GM21423 (cell line): ENCODE results near the gene PNPLA6.

ENCODE experiments used
- ATAC-seq: cut with Tn5 transposase; IDR thresholded peaks from one replicate; pipeline ENCODE4 v1.9.1; 2021; ENCODE audit warnings: mild to moderate bottlenecking, moderate library complexity; ENCODE audit not compliant: unreplicated experiment

PNPLA6 gene

GRCh38 chr19:7595466-7596133, 60.1 kb downstream of the PNPLA6 start, which contains the start of gene CAMSAP3:
Gene CAMSAP3 (plus strand): TSS chr19:7595863. CDS start chr19:7596003, 140 bp downstream.
- no peak for ATAC-seq

GRCh38 chr19:7596211-7596937, 60.9 kb downstream of the PNPLA6 start:
- no peak for ATAC-seq

GRCh38 chr19:7597689-7598088, 62.2 kb downstream of the PNPLA6 start:
- ATAC-seq = no peak

DNA sequence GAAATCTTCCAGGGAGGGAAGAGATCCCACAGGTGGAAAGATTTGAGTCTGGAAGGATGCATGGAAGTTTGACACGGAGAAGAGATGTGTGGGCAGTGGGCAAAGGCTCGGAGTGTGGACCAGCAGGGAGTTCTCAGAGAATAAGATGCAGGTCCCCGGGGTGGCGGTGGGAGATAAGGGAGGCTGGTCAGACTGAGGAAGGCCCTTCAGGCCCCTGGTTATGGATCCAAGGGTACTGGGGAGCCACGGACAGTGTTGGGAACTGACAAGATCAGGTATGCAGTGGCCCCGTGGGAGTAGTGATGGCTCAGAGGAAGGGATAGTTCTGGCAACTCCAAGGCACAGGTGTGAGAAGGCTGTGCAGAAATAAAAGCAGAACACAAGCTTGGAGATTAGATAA, 62.7 kb downstream of the PNPLA6 start:
- ATAC-seq = no peak

DNA sequence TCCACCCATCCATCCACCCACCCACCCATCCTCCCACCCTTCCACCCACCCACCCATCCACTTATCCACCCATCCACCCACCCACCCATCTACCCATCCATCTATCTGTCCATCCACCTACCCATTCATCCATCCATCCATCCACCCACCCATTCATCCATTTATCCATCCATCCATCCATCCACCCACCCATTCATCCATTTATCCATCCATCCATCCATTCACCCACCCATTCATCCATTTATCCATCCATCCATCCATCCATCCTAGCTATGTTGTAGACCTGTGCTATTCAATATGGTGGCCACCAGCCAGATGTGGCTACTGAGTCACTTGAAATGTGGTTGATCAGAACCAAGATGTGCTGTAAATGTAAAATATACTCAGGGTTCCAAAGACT, 65.2 kb downstream of the PNPLA6 start:
- no peak for ATAC-seq

DNA sequence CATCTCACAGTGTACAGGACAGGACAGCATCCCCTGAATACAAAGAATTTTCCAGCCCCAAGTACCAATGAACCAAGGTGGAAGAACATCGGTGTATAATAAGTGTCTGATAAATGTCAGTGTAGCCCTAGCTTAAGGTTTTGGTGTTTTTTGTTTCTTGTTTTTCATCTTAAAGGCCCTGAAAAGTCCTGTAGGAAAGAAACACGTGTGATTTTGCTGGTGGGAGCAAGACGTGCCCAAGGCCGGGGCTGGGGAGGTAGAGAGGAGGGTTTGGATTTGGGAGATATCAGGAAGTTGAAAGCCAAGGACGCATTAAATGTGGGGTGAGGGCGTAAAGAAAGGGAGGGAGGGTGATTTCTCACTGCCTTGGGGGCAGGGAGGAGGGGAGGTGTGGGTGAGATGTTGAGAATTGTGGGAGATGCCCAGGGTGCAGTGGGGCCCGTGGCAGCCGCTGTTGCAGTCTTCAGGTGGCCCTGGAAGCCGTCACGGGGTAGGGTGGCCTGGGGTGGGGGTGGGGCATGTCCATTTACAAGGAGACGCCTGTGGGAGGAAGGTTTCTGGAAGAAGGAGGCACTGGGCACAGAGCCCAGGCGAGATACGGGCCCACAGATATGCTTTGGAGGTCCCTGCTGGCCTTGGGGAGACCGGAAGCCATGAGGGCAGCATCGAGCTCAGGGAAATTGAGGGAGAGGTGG, 66.9 kb downstream of the PNPLA6 start:
- ATAC-seq = no peak

- ATAC-seq = no peak
Measured at GRCh38 chr19:7602935-7603497, 67.5 kb downstream of the PNPLA6 start.

- no peak for ATAC-seq
Measured at GRCh38 chr19:7603919-7604318, 68.4 kb downstream of the PNPLA6 start.

- no peak for ATAC-seq
Measured at GRCh38 chr19:7605490-7606222, 70.1 kb downstream of the PNPLA6 start.

GRCh38 chr19:7606289-7606688, 70.8 kb downstream of the PNPLA6 start:
- no peak for ATAC-seq

GRCh38 chr19:7607212-7607873, 71.8 kb downstream of the PNPLA6 start:
- ATAC-seq = no peak

DNA sequence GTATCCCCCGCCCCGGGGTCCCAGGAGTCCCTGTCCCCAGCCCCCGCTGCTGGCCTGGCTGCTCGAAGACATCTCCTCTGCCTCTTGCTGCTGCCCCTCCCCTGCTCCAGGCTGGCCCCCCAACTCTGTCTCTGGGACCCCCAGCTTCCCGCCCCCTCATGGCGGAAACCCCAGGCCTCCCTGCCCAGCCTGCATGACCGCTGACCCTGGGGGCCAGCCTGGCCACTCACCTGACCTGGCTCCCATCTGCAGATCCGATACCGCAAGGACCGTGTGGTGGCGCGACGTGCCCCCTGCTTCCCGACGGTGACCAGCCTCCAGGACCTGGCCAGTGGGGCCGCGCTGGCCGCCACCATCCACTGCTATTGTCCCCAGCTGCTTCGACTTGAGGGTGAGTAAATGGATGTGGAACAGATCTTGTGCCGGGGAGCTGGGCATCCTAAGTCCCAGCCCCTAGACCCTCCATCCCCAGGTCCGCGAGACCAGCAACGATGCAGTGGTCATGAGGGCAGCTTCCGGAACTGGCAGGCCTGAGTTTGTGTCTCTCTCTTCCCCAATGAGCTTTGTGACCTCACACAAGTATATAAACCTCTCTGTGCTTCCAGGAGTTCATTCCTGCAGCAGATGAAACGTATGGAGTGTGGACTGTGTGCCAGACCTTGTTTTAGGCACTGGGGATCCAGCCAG, 72.5 kb downstream of the PNPLA6 start:
- no peak for ATAC-seq

GRCh38 chr19:7610491-7611240, 75.1 kb downstream of the PNPLA6 start:
- ATAC-seq = no peak
